Pancreas (tissue), 10 donors: ENCODE results near the gene SHLD1. TPM values are rescaled to one million over a fixed set of nuclear protein-coding genes. Genes with fewer than 3 reads are reported as not detected.
"Not testable (repeated sequence)": the region's sequence is repeated elsewhere in the genome, so short reads cannot be mapped to it uniquely, and the experiment has no call there.

ENCODE experiments used
- ATAC-seq, 4 donors: fragments of 200-7000 bp; cut with Tn5 transposase; one replicate each; pipeline versions ENCODE4 v1.8.0 to v1.9.1; 2020; ENCODE audit warnings: mild to moderate bottlenecking in 4 of 4, moderate library complexity in 4 of 4
- DNase-seq, 6 donors: peaks; one replicate each; pipeline ENCODE4 v3.0.0-alpha.2; 2020
- FAIRE-seq: peaks from 2 replicates; lab custom pipeline; 2012; peaks lifted over from hg19 to GRCh38; lab: Jason Lieb, UNC
- H3K27ac ChIP-seq, 4 donors: fragments of 200-600 bp; sonication (generic); 1 replicate in 3 of 4; 2 replicates in 1 of 4; pipeline versions ENCODE4 v1.5.0 to v1.8.0; 2020
- H3K27me3 ChIP-seq, 4 donors: fragments of 200-600 bp; one replicate each; pipeline ENCODE4 v1.8.0; 2021
- H3K36me3 ChIP-seq, 3 donors: fragments of 200-600 bp; sonication (generic) in 1 of 3; one replicate each; pipeline versions ENCODE4 v1.5.0 to v1.8.0; 2020 to 2021
- H3K4me1 ChIP-seq, 3 donors: fragments of 200-600 bp; one replicate each; pipeline ENCODE4 v1.8.0; 2021
- H3K4me3 ChIP-seq, 4 donors: fragments of 200-600 bp; sonication (generic) in 2 of 4; one replicate each; pipeline versions ENCODE4 v1.5.0 to v1.8.0; 2020 to 2021
- H3K9me3 ChIP-seq, 4 donors: fragments of 200-600 bp; one replicate each; pipeline ENCODE4 v1.8.0; 2021
- WGBS, 2 donors: extraction: QIAGEN DNeasy Blood & Tissue Kit; methylation state at CpG; one replicate each; pipeline ENCODE4 v1.1.7; 2013; 5-methylcytosine and 5-hydroxymethylcytosine counted together
- intact Hi-C, 3 donors: fragments of 100-400 bp; cut with DNase I; formaldehyde crosslinking; loops; one replicate each; pipeline versions ENCODE4 v1.11.1 to v1.14.2; 2022
- polyA plus RNA-seq, 2 donors: library from polyadenylated mRNA; stranded (reverse); fragments of 200-250 nt; gene quantifications; one replicate each; pipeline ENCODE4 v1.2.3, GENCODE V29; 2013
- total RNA-seq, 6 donors: library from RNA; stranded (reverse); fragmentation: NEBNext Ultra II Directional in 4 of 6; extraction: Animal tissue kit (Norgen Biotek cat#: 25700) in 4 of 6; gene quantifications; one replicate each; pipeline versions ENCODE4 v1.2.1 to v1.2.4, GENCODE V29; 2021 to 2023
- TF ChIP-seq, protein P1 (sequence below), 4 donors: fragments of 200-600 bp; sonication (generic) in 3 of 4; IDR thresholded peaks; one replicate each; pipeline versions ENCODE4 v1.5.0 to v1.8.0; 2021; ENCODE audit warnings: antibody characterized with exemption in 4 of 4
- donor health status: healthy with polysubstance abuse.
- donor health status: DM: no; HTN: no; CAD: no; lungs with moderate emphysema.
- donor health status: DM: no; HTN: no; CAD: no.
- donor health status: control.
- donor health status: control.
- donor health status: Bipolar disorder and iron deficiency.
- donor health status: DM: yes; HTN: yes; CAD: no.
- donor health status: DM: no; HTN: no; CAD: no.
- donor health status: DM: no; HTN: no; CAD: no.
- donor health status: DM: yes; HTN: yes; CAD: no.

The SHLD1 gene
- total RNA-seq (1 to 10 TPM; 2.1 to 3.6 (median 2.9) TPM), polyA plus RNA-seq (1 to 10 TPM; 3.5 to 6.6 TPM)

DNA sequence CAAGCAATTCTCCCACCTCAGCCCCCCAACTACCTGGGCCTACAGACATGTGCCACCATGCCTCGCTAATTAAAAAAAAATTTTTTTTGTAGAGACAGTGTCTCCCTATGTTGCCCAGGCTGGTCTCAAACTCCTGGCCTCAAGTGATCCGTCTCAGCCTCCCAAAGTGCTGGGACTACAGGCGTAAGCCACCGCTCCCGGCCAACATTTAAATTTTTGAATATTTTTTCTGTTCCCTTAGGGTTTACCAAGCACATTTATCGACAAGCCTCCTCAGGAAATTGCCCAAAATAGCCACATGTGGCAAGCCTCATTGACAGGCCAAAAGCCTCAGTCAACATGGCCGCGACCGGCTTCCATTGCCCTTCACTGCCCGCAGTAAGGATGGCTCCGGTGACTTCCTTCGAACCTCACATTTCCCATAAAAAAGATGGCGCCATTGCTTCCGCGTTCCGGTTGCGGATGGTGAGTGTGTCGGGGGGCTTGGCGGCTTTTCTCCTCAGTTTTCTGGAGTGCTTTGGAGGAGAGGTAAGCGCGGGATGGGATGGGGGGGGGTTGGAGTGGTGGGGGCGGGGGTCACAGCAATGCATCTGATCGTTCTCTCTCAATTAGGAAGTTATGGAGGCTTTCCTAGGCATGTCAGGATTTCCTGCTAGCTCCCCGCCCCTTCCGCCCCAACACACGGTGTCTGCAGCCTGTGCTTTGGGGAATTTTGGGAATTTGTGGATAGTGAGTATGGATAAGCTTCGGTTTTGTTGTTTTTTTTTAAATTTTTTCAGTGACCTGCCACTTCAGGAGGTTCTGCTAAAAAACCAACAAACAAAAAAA, at the start of gene SHLD1:
SHLD1 (plus strand) TSS at position 450 of the 828 bp plus-strand sequence. CDS start 22,465 bp downstream, outside the sequence.
- Histone ChIP-seq H3K27me3 (no peaks in the 10 kb centered on the region), H3K4me1 (peaks cover 0 to 4% (median 3%) of the 10 kb centered on the region in 3 donors), H3K27ac (peak within 1 kb of the TSS; percentile 70 to 85 (median 76)), H3K9me3 (no peaks in the 10 kb centered on the region), H3K4me3 (peak within 1 kb of the TSS; percentile 16 to 49 (median 28)), H3K36me3 (no peaks in the 10 kb centered on the region)
- DNase-seq: peak; percentile 78 to 86 (median 82)
- TF ChIP-seq, protein P1, sequence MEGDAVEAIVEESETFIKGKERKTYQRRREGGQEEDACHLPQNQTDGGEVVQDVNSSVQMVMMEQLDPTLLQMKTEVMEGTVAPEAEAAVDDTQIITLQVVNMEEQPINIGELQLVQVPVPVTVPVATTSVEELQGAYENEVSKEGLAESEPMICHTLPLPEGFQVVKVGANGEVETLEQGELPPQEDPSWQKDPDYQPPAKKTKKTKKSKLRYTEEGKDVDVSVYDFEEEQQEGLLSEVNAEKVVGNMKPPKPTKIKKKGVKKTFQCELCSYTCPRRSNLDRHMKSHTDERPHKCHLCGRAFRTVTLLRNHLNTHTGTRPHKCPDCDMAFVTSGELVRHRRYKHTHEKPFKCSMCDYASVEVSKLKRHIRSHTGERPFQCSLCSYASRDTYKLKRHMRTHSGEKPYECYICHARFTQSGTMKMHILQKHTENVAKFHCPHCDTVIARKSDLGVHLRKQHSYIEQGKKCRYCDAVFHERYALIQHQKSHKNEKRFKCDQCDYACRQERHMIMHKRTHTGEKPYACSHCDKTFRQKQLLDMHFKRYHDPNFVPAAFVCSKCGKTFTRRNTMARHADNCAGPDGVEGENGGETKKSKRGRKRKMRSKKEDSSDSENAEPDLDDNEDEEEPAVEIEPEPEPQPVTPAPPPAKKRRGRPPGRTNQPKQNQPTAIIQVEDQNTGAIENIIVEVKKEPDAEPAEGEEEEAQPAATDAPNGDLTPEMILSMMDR (IDR thresholded peaks at IDR 0.05): no peak
- 17% methylated on average over 27 of the region's 27 CpGs for WGBS, 2 donors
- intact Hi-C loops: no loop called here
- no peak for FAIRE-seq
- ATAC-seq: peak; percentile 89 to 97 (median 94)

DNA sequence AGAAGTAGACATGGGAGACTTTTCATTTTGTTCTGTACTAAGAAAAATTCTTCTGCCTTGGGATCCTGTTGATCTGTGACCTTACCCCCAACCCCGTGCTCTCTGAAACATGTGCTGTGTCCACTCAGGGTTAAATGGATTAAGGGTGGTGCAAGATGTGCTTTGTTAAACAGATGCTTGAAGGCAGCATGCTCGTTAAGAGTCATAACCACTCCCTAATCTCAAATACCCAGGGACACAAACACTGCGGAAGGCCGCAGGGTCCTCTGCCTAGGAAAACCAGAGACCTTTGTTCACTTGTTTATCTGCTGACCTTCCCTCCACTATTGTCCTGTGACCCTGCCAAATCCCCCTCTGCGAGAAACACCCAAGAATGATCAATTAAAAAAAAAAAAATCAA, 47.9 kb upstream of the SHLD1 start:
- ATAC-seq, FAIRE-seq, intact Hi-C loops, H3K9me3 ChIP-seq, DNase-seq, H3K4me3 ChIP-seq, H3K36me3 ChIP-seq, H3K4me1 ChIP-seq, H3K27me3 ChIP-seq, H3K27ac ChIP-seq: not testable (repeated sequence)
- WGBS, 2 donors: 65 to 72% methylated on average over 4 of the region's 5 CpGs

DNA sequence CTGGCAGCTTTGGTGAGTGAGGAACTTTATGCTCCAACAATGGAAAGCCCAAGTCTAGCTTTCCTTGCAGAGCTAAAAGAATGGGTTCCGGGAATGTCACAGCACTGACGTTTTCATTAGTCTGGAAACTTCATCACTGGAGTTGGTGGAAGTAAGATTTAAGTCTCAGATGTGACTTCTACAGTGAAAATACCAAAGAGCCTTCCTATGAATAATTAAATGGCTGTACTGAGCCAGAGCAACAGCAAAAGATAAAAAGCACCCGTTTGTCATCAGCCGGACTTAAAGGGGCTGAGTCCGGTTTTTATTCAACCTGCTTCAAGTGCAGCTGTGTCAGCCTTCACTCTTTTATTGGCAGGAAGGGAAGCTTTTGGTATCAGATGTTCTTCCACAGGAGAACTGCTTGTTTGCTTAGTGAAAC, 46.5 kb upstream of the SHLD1 start:
- Histone ChIP-seq H3K36me3 (no peaks in the 10 kb centered on the region), H3K4me1 (no peaks in the 10 kb centered on the region), H3K4me3 (no peak overlapping the region), H3K27ac (no peak overlapping the region), H3K9me3 (no peaks in the 10 kb centered on the region), H3K27me3 (no peaks in the 10 kb centered on the region)
- intact Hi-C loops: no loop called here
- ATAC-seq: no peak
- no peak for FAIRE-seq
- 13 to 20% methylated on average over 5 of the region's 5 CpGs for WGBS, 2 donors
- TF ChIP-seq, protein P1 (IDR thresholded peaks at IDR 0.05): no peak
- no peak for DNase-seq

GRCh38 chr20:5705827-5706226, 44.4 kb upstream of the SHLD1 start:
- Histone ChIP-seq H3K27ac (no peak overlapping the region), H3K9me3 (no peaks in the 10 kb centered on the region), H3K27me3 (no peaks in the 10 kb centered on the region), H3K4me1 (no peaks in the 10 kb centered on the region), H3K36me3 (no peaks in the 10 kb centered on the region), H3K4me3 (no peak overlapping the region)
- FAIRE-seq (no peak), DNase-seq (no peak), ATAC-seq (no peak)
- TF ChIP-seq, protein P1 (IDR thresholded peaks at IDR 0.05): no peak
- intact Hi-C loops: no loop called here
- WGBS, 2 donors: 67 to 74% methylated on average over 6 of the region's 6 CpGs

- intact Hi-C loops: no loop called here
- no peak overlapping the region for H3K27ac ChIP-seq
- ATAC-seq: no peak
- no peaks in the 10 kb centered on the region for H3K27me3 ChIP-seq
- H3K4me3 ChIP-seq: no peak overlapping the region
- FAIRE-seq: no peak
- H3K9me3 ChIP-seq: no peaks in the 10 kb centered on the region
- TF ChIP-seq, protein P1 (IDR thresholded peaks at IDR 0.05): no peak
- no peak for DNase-seq
- 78 to 87% methylated on average over 9 of the region's 9 CpGs for WGBS, 2 donors
- no peaks in the 10 kb centered on the region for H3K4me1 ChIP-seq
- no peaks in the 10 kb centered on the region for H3K36me3 ChIP-seq
These were observed 43.4 kb upstream of the SHLD1 start for GRCh38 chr20:5706797-5707196.
